ENCODE measurements around the gene RPS24. TPM values are rescaled to one million over a fixed set of nuclear protein-coding genes. Genes with fewer than 3 reads are reported as not detected.

Gene RPS24
- total and polyA plus RNA-seq, 4 donors: 1,301 to 3,675 (median 1,871) TPM

DNA sequence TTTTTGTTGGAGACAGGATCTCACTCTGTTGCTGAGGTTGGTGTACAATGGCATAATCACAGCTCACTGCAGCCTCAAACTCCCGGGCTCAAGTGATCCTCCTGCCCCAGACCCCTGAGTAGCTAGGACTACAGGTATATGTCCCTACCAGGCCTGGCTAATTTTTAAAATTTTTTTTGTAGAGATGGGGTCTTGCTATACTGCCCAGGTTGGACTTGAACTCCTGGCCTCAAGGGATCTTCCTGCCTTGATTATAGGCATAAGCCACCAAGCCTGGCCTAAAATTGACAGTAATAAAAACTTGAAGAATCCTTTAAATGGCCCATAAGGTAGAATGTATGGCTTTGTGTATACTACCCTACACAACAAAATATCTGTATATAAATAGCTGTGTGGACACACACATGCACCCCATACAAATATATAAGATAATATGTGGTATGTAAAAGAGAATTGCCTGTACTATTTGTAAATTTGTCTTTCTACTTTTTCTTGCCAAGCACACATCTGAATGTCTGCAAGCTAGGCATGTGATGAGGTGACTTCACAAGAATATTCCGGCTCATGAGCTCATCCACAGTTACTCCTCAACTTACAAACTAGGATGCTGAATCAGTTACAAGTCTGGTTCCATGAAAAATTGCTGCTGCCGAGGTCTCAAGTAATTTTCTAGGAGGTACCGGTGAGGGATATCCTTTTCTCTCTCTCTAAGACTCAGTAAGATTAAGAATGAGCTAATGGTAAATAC, 30.9 kb upstream of the RPS24 start:
- H3K36me3 ChIP-seq (ENCODE audit: control insufficient read depth, insufficient read depth, low read length): peaks cover 63% of the 10 kb centered on the region
- DNase-seq (ENCODE audit: low read depth in 4 of 6, low spot score in 6 of 6): no peak
- no peak overlapping the region for H3K27ac ChIP-seq (ENCODE audit: low read depth, low read length)
- no peaks in the 10 kb centered on the region for H3K27me3 ChIP-seq (ENCODE audit: control insufficient read depth, insufficient read depth, low read length)
- H3K4me1 ChIP-seq (ENCODE audit: control insufficient read depth, insufficient read depth, low read length): no peaks in the 10 kb centered on the region
- H3K9me3 ChIP-seq (ENCODE audit: control insufficient read depth, insufficient read depth, low read length): no peaks in the 10 kb centered on the region
- H3K4me3 ChIP-seq (ENCODE audit: low read depth, low read length): no peak overlapping the region
- no CpG with 5 or more reads among the region's 4 CpGs for WGBS (ENCODE audit: insufficient coverage)

DNA sequence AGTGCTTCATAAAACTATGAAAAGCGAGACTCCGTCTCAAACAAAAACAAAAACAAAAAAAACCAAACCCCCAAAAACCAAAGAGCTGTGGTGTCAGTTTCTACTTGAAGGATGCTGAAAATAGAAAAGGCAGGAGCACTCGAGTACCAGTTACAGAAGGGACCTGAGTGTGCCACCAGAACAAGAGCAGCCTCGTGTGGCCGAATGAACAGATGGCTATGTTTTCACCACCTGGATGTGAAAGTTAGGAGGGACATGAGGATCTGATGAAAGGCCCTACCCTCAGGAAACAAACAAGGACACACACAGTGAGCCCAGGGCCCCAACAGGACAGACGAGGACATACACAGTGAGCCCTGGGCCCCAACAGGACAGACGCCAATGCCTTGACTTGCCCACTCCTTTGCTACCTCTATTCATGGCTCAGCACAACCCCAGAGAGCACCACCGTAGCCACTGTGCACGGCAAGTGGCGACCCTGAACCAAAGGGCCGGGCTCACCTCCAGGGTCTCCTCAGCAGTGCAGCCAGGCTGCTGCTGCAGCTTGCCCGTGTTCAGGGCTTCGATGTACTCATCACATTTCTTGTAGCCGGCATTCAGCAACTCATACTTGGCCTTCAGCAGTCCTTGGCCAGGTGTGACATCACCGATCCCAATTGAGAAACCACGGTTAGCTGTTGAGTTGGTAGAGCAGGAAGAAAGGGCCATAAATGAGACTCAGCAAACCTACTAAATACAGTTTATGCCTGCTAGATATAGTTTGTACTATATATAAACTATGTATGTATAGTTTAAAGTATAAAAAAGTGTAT, 29.2 kb upstream of the RPS24 start:
- H3K4me3 ChIP-seq (ENCODE audit: low read depth, low read length): no peak overlapping the region
- WGBS (ENCODE audit: insufficient coverage): 90% methylated on average over 11 of the region's 16 CpGs
- peak in 1 of 6 donors; percentile 38 for DNase-seq (ENCODE audit: low read depth in 4 of 6, low spot score in 6 of 6)
- H3K9me3 ChIP-seq (ENCODE audit: control insufficient read depth, insufficient read depth, low read length): no peaks in the 10 kb centered on the region
- peaks cover 68% of the 10 kb centered on the region for H3K36me3 ChIP-seq (ENCODE audit: control insufficient read depth, insufficient read depth, low read length)
- H3K27ac ChIP-seq (ENCODE audit: low read depth, low read length): no peak overlapping the region
- H3K4me1 ChIP-seq (ENCODE audit: control insufficient read depth, insufficient read depth, low read length): no peaks in the 10 kb centered on the region
- no peaks in the 10 kb centered on the region for H3K27me3 ChIP-seq (ENCODE audit: control insufficient read depth, insufficient read depth, low read length)

DNA sequence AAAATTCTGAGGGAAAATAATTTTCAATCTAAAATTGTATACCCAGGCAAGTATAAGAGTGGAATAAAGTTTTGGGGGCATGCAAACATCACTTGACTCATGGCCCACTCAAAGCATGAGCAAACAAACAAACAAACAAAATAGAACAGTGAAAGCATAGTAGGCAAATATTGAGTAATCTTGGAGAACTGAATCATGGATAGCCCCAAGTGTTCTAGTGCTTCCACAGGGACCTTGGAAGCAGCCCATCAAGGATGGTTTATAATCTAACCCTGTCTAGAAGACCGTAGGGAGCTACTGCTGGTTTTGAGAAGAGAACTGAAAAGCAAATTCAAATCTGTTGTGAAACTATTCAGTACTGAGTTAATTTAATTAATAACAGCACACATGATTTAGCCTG, 26.5 kb upstream of the RPS24 start:
- no peaks in the 10 kb centered on the region for H3K27me3 ChIP-seq (ENCODE audit: control insufficient read depth, insufficient read depth, low read length)
- H3K4me3 ChIP-seq (ENCODE audit: low read depth, low read length): no peak overlapping the region
- no peak overlapping the region for H3K27ac ChIP-seq (ENCODE audit: low read depth, low read length)
- no peaks in the 10 kb centered on the region for H3K4me1 ChIP-seq (ENCODE audit: control insufficient read depth, insufficient read depth, low read length)
- WGBS (ENCODE audit: insufficient coverage): no CpG with 5 or more reads among the region's 1 CpG
- no peaks in the 10 kb centered on the region for H3K9me3 ChIP-seq (ENCODE audit: control insufficient read depth, insufficient read depth, low read length)
- H3K36me3 ChIP-seq (ENCODE audit: control insufficient read depth, insufficient read depth, low read length): peaks cover 63% of the 10 kb centered on the region
- no peak for DNase-seq (ENCODE audit: low read depth in 4 of 6, low spot score in 6 of 6)

- Histone ChIP-seq H3K27ac (ENCODE audit: low read depth, low read length) (no peak overlapping the region), H3K9me3 (ENCODE audit: control insufficient read depth, insufficient read depth, low read length) (no peaks in the 10 kb centered on the region)
- WGBS (ENCODE audit: insufficient coverage): 89% methylated on average over 3 of the region's 6 CpGs
Observed at GRCh38 chr10:78009662-78010061, 24.0 kb upstream of the RPS24 start.

GRCh38 chr10:78010278-78010677, 23.4 kb upstream of the RPS24 start:
- DNase-seq (ENCODE audit: low read depth in 4 of 6, low spot score in 6 of 6): no peak
- Histone ChIP-seq H3K9me3 (ENCODE audit: control insufficient read depth, insufficient read depth, low read length) (no peaks in the 10 kb centered on the region), H3K36me3 (ENCODE audit: control insufficient read depth, insufficient read depth, low read length) (peaks cover 61% of the 10 kb centered on the region), H3K27ac (ENCODE audit: low read depth, low read length) (no peak overlapping the region), H3K4me1 (ENCODE audit: control insufficient read depth, insufficient read depth, low read length) (no peaks in the 10 kb centered on the region), H3K27me3 (ENCODE audit: control insufficient read depth, insufficient read depth, low read length) (no peaks in the 10 kb centered on the region), H3K4me3 (ENCODE audit: low read depth, low read length) (no peak overlapping the region)
- WGBS (ENCODE audit: insufficient coverage): 80% methylated on average over 4 of the region's 7 CpGs

More at GRCh38 chr10:78009662-78010061, 24.0 kb upstream of the RPS24 start:
- DNase-seq (ENCODE audit: low read depth in 4 of 6, low spot score in 6 of 6): no peak
- Histone ChIP-seq H3K4me3 (ENCODE audit: low read depth, low read length) (no peak overlapping the region), H3K27me3 (ENCODE audit: control insufficient read depth, insufficient read depth, low read length) (no peaks in the 10 kb centered on the region), H3K4me1 (ENCODE audit: control insufficient read depth, insufficient read depth, low read length) (no peaks in the 10 kb centered on the region), H3K36me3 (ENCODE audit: control insufficient read depth, insufficient read depth, low read length) (peaks cover 63% of the 10 kb centered on the region)

DNA sequence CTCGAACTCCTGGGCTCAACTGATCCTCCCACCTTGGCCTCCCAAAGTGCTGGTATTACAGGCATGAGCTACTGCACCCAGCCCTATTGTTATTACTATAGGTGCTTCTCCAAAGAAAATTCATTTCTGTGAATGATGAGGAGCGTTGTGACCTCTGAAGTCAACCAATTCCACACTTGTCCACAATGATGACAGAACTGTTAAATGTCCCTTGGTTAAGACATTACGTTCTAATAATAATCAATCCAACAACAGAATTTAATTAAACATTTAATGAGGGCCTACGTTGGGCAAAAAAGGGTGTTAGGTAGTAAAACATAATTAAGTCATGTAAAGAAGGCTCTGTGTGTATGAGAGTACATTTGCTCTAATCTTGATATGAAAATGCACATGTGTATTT, 22.6 kb upstream of the RPS24 start:
- no CpG with 5 or more reads among the region's 4 CpGs for WGBS (ENCODE audit: insufficient coverage)
- no peak overlapping the region for H3K27ac ChIP-seq (ENCODE audit: low read depth, low read length)
- no peak overlapping the region for H3K4me3 ChIP-seq (ENCODE audit: low read depth, low read length)

DNA sequence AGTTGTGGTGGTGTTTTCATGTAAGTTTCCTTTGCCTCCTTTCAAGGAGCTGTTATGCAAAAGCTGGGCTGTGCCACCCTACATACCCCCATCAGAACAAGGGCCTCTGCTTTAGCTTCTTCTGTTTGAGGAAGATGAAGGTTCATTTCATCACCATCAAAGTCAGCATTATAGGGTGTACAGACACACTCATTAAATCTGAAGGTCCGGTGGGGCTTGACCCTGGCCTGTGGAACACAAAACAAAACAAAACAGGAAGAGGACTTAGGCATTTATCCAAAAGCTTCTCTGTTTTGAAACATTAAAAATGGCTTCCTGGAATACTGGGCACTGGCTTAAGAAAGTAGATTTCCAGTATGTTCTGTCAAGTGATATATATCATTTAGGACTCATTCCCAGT, 20.1 kb upstream of the RPS24 start:
- Histone ChIP-seq H3K27ac (ENCODE audit: low read depth, low read length) (no peak overlapping the region), H3K4me3 (ENCODE audit: low read depth, low read length) (no peak overlapping the region), H3K4me1 (ENCODE audit: control insufficient read depth, insufficient read depth, low read length) (no peaks in the 10 kb centered on the region), H3K36me3 (ENCODE audit: control insufficient read depth, insufficient read depth, low read length) (peaks cover 71% of the 10 kb centered on the region), H3K27me3 (ENCODE audit: control insufficient read depth, insufficient read depth, low read length) (no peaks in the 10 kb centered on the region), H3K9me3 (ENCODE audit: control insufficient read depth, insufficient read depth, low read length) (no peaks in the 10 kb centered on the region)
- 100% methylated on average over 1 of the region's 1 CpG for WGBS (ENCODE audit: insufficient coverage)
- DNase-seq (ENCODE audit: low read depth in 4 of 6, low spot score in 6 of 6): no peak

More for the DNA sequence above, 22.6 kb upstream of the RPS24 start:
- no peaks in the 10 kb centered on the region for H3K4me1 ChIP-seq (ENCODE audit: control insufficient read depth, insufficient read depth, low read length)
- peaks cover 58% of the 10 kb centered on the region for H3K36me3 ChIP-seq (ENCODE audit: control insufficient read depth, insufficient read depth, low read length)
- no peak for DNase-seq (ENCODE audit: low read depth in 4 of 6, low spot score in 6 of 6)
- no peaks in the 10 kb centered on the region for H3K27me3 ChIP-seq (ENCODE audit: control insufficient read depth, insufficient read depth, low read length)
- H3K9me3 ChIP-seq (ENCODE audit: control insufficient read depth, insufficient read depth, low read length): no peaks in the 10 kb centered on the region

GRCh38 chr10:78015546-78015945, 18.1 kb upstream of the RPS24 start:
- Histone ChIP-seq H3K4me1 (ENCODE audit: control insufficient read depth, insufficient read depth, low read length) (no peaks in the 10 kb centered on the region), H3K36me3 (ENCODE audit: control insufficient read depth, insufficient read depth, low read length) (peaks cover 76% of the 10 kb centered on the region), H3K27ac (ENCODE audit: low read depth, low read length) (no peak overlapping the region), H3K4me3 (ENCODE audit: low read depth, low read length) (no peak overlapping the region), H3K27me3 (ENCODE audit: control insufficient read depth, insufficient read depth, low read length) (no peaks in the 10 kb centered on the region), H3K9me3 (ENCODE audit: control insufficient read depth, insufficient read depth, low read length) (no peaks in the 10 kb centered on the region)
- DNase-seq (ENCODE audit: low read depth in 4 of 6, low spot score in 6 of 6): no peak
- WGBS (ENCODE audit: insufficient coverage): no CpG with 5 or more reads among the region's 5 CpGs

DNA sequence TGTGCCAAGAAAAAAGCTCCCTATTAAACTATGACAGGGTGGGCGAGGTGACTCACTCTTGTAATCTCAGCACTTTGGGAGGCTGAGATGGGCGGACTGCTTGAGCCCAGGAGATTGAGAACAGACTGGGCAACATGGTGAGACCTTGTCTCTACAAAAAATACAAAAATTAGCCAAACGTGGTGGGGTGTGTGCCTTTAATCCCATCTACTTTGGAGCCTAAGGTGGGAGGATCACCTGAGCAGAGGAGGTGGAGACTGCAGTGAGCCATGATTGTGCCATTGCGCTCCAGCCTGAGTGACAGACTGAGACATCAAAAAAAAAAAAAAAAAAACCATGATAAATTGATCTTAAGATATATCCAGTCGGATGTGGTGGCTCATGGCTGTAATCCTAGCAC, 15.8 kb upstream of the RPS24 start:
- 100% methylated on average over 1 of the region's 5 CpGs for WGBS (ENCODE audit: insufficient coverage)
- Histone ChIP-seq H3K4me1 (ENCODE audit: control insufficient read depth, insufficient read depth, low read length) (no peaks in the 10 kb centered on the region), H3K27ac (ENCODE audit: low read depth, low read length) (no peak overlapping the region), H3K4me3 (ENCODE audit: low read depth, low read length) (no peak overlapping the region), H3K9me3 (ENCODE audit: control insufficient read depth, insufficient read depth, low read length) (no peaks in the 10 kb centered on the region), H3K36me3 (ENCODE audit: control insufficient read depth, insufficient read depth, low read length) (peaks cover 78% of the 10 kb centered on the region), H3K27me3 (ENCODE audit: control insufficient read depth, insufficient read depth, low read length) (no peaks in the 10 kb centered on the region)
- DNase-seq (ENCODE audit: low read depth in 4 of 6, low spot score in 6 of 6): no peak

DNA sequence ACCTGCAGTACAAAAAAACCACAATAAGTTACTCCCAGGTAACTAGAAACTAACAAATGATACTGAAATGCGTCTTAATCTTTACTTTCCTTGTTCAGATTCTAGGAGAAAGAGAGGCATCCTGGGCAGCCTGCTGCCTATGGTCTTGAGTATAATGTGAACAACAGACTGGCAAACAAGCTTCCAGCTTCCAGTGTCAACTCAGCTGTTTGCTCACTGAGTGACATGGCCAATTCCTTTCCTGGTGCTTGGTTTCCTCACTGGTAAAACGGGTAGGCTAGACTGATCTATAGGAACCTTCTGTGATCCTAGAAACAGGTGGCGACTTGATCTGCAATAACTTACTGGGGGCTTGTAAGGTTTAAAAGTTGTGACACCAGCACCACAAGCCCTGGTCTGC, 14.4 kb upstream of the RPS24 start:
- Histone ChIP-seq H3K4me1 (ENCODE audit: control insufficient read depth, insufficient read depth, low read length) (no peaks in the 10 kb centered on the region), H3K4me3 (ENCODE audit: low read depth, low read length) (no peak overlapping the region), H3K27ac (ENCODE audit: low read depth, low read length) (no peak overlapping the region), H3K9me3 (ENCODE audit: control insufficient read depth, insufficient read depth, low read length) (no peaks in the 10 kb centered on the region), H3K27me3 (ENCODE audit: control insufficient read depth, insufficient read depth, low read length) (no peaks in the 10 kb centered on the region), H3K36me3 (ENCODE audit: control insufficient read depth, insufficient read depth, low read length) (peaks cover 82% of the 10 kb centered on the region)
- WGBS (ENCODE audit: insufficient coverage): 88% methylated on average over 2 of the region's 3 CpGs
- DNase-seq (ENCODE audit: low read depth in 4 of 6, low spot score in 6 of 6): no peak
